GM19238 (cell line): ENCODE measurements around the gene PIGO.

ENCODE experiments used
- DNase-seq: peaks from one replicate; pipeline ENCODE4 v3.0.0; 2011; ENCODE audit warnings: low spot score; ENCODE audit not compliant: insufficient read length

PIGO gene

DNA sequence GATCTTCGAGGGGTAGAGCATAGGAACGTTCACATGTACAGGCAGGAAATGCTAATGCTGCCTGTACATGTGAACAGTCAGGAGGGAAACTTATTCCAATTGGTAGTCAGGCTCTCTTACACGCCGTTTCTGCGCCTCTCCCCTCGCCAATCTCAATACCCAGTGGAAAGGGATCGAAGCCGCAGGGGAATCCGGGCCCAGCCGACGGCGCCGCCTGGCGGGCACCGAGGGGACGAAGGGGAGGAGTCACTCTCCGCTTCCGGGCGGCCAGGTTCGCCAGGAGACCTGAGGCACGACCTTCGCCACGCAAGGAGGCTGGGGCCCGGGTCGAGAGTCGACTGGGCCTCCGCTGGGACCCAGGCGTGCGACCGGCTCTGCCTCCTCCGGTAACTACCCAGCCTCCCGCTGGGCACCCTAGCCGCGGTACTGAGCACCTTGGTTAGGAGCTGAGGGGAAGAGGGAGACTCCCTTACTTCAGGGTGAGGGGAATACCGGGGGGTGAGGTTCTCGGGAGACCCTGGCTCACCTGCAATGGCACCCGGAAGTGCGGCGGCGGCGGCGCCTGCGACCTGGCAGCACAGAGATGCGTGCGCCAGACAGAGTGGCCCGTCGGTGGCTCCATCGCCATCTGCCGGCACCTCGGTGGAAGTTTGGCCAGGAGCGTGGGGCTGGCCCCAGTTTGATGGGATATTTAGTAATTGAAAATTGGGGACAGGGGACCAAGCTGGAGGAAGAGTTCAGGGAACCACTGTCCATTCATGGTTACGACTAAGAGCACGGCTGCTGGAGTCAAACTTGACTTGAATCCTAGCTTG lies at the start of gene PIGO:
Gene PIGO (minus strand): TSS at position 557 of the 815 bp plus-strand sequence. CDS start 1,026 bp downstream, outside the sequence.
- DNase-seq: peak; percentile 89

DNA sequence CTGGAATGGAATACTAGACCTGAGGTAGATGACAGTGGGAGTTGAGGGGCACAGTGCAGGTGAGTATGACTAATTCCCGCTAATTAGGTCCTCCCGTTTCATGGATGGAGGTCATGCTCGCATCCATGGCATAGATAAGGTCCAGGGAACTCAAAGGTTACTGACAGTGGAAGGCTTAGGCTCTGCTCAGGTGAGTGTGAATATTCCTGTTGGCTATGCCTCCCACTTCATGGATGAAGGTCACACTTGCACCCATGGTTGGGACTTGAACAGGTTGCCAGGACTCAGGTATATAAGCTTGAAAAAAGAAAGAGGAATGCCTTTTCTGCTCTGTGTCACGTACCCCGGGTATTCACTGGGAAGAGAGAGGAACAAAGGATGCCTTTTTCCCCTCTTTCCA lies 45.6 kb upstream of the PIGO start:
- no peak for DNase-seq

GRCh38 chr9:35140093-35140492 lies 43.7 kb upstream of the PIGO start:
- DNase-seq: no peak

DNA sequence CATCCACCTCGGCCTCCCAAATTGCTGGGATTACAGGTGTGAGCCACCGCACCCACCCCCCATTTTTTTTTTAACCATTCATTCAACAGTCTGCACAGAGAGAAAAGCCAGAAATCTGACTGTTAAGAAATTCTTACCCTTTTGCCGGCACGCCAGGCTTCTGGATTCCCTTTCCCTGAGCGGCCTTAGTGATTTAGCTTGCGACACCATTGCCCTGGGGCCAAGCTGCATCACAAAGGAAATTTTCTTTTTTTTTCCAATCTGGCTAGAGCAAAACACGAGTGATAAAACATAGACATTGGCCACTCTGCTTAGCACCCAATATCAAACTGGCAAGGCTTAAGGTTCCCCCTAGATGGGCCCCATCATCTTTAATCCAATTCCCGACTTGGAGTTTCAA lies 40.5 kb upstream of the PIGO start:
- DNase-seq: no peak

DNA sequence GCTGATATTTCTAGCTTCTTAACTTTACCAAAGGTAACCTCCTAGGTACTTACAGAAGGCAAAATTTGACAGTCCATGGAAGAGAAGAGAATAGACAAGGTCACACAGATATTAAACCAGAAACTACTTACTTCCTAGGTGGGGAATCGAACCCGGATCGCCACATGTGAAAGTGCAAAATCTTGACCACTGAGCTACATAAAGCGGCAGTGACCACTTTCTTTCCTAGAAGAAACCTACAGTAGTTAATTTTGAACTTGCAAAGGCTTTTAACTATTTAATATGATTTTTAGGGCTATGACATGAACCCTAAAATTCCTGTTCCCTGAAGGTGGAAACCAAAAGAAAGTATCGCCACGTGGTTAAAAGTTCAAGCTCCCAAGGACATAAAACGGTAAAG lies 39.6 kb upstream of the PIGO start:
- no peak for DNase-seq

DNA sequence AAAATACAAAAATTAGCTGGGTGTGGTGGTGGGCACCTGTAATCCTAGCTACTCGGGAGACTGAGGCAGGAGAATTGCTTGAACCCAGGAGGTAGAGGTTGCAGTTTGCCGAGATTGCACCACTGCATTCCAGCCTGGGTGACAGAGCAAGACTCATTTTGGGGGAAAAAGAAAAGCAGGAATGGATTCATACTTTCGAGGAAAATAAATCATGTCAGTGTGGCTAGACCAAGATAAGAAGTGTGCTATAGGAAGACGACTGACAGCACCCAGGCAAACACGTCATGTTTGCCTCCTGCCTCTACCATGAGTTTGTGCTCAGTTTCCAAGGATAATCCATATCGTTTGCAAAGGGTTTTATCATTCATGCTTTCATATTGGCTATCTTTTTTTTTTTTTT lies 38.5 kb upstream of the PIGO start:
- no peak for DNase-seq

GRCh38 chr9:35116898-35117551 lies 20.6 kb upstream of the PIGO start:
- peak; percentile 71 for DNase-seq

DNA sequence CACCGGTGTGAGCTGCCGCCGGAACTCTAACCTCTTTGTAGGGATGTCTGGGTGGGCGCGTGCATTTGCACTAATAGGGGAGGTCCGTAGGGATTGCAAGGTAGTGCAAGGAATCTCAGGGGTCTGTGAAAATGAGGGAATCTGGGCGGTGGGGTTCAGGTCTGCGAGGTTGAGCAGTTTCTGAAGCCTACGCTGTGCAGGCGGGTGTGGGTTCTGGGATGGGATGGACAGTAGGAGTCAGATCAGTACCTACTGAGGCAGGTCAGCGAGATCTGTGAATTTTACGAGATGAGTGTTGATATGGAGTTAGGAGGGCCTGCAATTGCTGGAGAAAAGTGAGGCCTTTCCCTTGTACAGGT lies 20.1 kb upstream of the PIGO start:
- no peak for DNase-seq

- DNase-seq: peak; percentile 89
Measured at GRCh38 chr9:35115680-35116538, 19.5 kb upstream of the PIGO start, which contains the start of gene ATOSB. Gene ATOSB (minus strand): TSS chr9:35115862. CDS start chr9:35108274, 7,588 bp downstream.

DNA sequence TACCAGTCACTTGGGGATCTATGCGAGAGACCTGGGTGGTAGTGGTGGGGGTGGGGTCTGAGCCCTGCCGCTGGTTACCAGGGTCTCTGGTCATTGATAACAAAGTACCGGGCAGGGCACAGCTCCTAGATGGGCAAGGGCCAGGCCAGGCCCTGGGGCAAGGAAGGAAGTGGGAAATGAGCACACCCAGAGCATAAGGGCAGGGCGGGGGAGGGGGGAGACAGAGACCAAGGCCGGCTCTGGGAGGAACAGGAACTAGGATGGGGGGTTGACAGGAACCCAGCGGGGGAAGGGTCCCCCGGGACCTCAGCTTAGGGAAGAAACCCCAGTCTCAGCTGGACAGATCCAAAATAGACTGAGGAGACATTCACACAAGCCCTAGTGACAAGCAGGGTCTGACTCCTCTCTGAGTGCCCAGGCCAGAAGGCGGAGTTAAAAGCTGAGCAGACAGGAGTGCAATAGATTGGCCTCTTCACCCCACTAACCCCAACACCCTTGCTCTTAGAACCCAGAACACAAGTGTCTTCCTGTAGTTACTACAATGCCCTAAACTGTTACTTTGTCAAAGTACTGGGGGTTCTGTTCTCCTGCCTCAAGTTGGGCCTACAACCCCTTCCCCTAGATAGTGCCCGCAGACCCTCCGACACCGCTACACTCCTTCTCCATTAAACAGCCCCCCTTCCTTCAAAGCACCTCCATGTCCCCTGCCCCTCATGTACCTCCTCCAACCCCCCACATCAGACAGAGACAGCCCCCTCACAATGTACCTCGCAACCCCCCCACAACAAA lies 18.6 kb upstream of the PIGO start:
- DNase-seq: no peak

- peak; percentile 33 for DNase-seq
Measured at GRCh38 chr9:35114113-35114839, 17.9 kb upstream of the PIGO start.

GRCh38 chr9:35112257-35113020 lies 16.0 kb upstream of the PIGO start:
- no peak for DNase-seq

- DNase-seq: peak; percentile 94
Measured at GRCh38 chr9:35111001-35111933, 14.9 kb upstream of the PIGO start.

DNA sequence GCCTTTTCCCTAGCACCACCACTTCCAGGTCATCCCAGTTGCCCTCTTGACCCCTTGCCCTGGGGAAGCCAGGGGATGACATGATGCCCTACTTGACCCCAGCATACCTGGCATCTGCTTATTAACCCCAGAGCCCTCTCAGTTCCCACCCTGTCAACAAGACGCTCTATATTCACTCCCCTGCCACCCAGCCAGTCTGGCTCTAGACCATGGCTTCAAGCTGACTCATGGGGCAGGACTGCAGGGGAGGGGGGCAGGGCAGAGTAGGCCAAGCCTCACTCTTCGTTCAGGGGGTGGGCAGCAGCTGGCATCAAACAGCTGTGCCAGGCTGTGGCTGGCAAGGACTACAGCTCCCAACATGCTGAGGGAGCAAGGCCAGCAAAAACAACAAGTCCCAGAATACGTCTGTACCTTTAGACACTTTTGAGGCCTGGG lies 14.0 kb upstream of the PIGO start:
- no peak for DNase-seq

GRCh38 chr9:35108946-35109575 lies 12.7 kb upstream of the PIGO start:
- no peak for DNase-seq

GRCh38 chr9:35108461-35108860 lies 12.1 kb upstream of the PIGO start:
- no peak for DNase-seq

DNA sequence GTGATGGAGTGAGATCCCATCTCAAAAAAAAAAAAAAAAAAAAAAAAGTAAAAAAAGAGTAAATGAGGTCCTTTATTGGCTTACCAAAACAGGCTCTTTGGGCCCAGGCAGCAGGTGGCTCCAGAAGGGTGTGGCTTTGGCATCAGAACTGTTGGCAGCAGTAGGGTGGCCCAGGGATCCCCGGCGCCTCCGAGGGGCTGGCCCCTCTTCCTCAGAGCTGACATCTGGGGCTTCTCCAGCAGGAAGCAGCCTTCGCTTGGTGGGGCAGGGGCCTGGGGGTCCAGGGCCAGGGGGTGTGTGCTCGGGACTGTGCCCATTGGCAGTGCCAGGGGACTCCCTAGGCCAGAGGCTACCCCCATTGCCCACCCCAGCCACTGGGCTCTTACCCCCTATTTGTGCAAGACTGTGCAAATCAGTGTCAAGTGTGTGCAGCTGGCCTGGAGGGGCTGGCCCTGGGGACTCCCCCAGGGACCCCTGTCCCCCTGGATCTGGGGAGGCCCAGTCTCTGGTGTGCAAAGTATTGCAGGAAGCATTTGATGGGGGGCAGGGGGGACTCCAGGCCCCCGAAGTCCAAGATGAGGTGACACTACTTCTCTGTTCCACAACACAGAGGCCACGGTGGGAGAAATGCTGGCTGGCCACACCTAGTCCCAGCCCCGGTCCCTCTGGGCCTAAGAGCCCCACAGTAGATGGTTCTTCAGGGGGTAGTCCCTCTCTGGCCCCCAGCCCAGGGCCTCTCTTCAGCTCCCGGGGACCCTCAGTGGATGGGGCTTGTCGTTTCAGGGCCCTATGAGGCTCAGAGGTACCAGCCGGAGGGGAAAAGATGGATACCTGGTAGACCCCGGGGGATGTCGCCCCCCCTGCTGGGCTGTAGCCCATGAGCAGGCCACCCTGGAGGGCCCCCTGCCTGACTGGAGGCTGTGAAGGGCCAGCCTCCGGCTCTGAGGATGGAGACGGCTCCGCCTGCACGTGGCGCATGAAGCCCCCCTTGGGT lies 11.2 kb upstream of the PIGO start:
- DNase-seq: no peak
